Measurements from ENCODE around the gene TTC22. TPM values are rescaled to one million over a fixed set of nuclear protein-coding genes. Genes with fewer than 3 reads are reported as not detected.

TTC22 gene
- total RNA-seq, 1 donor from 2014 or later = not detected

DNA sequence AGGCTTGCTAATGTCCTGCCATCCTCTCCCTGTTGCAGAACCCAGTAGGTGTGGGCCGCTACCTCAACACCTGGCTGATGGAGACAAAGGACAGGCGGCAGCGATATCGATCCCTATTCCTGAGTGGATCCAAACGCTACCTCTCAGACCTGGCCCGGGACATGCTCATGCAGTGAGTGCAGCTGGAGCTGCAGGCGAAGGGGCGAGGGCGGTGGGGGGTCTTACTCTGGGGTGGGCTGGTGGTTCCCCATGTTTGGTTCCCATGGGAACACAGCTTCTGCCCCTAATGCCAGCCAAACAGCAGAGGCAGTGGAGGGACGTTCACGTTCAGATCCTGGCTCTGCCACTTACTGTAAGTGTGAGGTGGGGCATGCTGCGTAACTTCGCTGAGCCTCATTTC, 15.8 kb upstream of the TTC22 start:
- Histone ChIP-seq H3K79me2 (ENCODE audit: low read depth) (no peaks in the 10 kb centered on the region), H3K27me3 (peaks cover 9% of the 10 kb centered on the region), H4K20me1 (ENCODE audit: low read depth) (peaks cover 4% of the 10 kb centered on the region), H3K36me3 (no peaks in the 10 kb centered on the region), H3K27ac (no peak overlapping the region), H3K4me1 (peaks cover 12% of the 10 kb centered on the region), H2AFZ (replicated peaks) (no peak overlapping the region), H3K4me3 (no peak overlapping the region), H3K9ac (no peak overlapping the region), H3K9me3 (ENCODE audit: low read depth) (no peaks in the 10 kb centered on the region), H3F3A (ENCODE audit: low read depth) (peaks cover 5% of the 10 kb centered on the region), H3K4me2 (no peak overlapping the region)
- Mint-ChIP-seq H3K4me3 (no peak overlapping the region), H3K4me1 (peaks cover 17% of the 10 kb centered on the region), H3K9me3 (peaks cover 5% of the 10 kb centered on the region), H3K27ac (no peak overlapping the region), H3K27me3 (ENCODE audit: insufficient read depth, low read depth) (peaks cover 5% of the 10 kb centered on the region), H3K36me3 (peaks cover 2% of the 10 kb centered on the region)
- TF ChIP-seq, protein P1, sequence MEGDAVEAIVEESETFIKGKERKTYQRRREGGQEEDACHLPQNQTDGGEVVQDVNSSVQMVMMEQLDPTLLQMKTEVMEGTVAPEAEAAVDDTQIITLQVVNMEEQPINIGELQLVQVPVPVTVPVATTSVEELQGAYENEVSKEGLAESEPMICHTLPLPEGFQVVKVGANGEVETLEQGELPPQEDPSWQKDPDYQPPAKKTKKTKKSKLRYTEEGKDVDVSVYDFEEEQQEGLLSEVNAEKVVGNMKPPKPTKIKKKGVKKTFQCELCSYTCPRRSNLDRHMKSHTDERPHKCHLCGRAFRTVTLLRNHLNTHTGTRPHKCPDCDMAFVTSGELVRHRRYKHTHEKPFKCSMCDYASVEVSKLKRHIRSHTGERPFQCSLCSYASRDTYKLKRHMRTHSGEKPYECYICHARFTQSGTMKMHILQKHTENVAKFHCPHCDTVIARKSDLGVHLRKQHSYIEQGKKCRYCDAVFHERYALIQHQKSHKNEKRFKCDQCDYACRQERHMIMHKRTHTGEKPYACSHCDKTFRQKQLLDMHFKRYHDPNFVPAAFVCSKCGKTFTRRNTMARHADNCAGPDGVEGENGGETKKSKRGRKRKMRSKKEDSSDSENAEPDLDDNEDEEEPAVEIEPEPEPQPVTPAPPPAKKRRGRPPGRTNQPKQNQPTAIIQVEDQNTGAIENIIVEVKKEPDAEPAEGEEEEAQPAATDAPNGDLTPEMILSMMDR (IDR thresholded peaks at IDR 0.05) = no peak
- DNase-seq (ENCODE audit: low spot score) = no peak

- H2AFZ ChIP-seq (replicated peaks) = no peak overlapping the region
- H3K9me3 ChIP-seq (ENCODE audit: low read depth) = no peaks in the 10 kb centered on the region
- H3K4me1 ChIP-seq = peaks cover 12% of the 10 kb centered on the region
- H3K79me2 ChIP-seq (ENCODE audit: low read depth) = no peaks in the 10 kb centered on the region
- peaks cover 4% of the 10 kb centered on the region for H4K20me1 ChIP-seq (ENCODE audit: low read depth)
- peaks cover 9% of the 10 kb centered on the region for H3K27me3 ChIP-seq
- no peak overlapping the region for H3K9ac ChIP-seq
- Mint-ChIP-seq H3K4me3 (no peak overlapping the region), H3K27me3 (ENCODE audit: insufficient read depth, low read depth) (peaks cover 4% of the 10 kb centered on the region), H3K27ac (no peak overlapping the region), H3K9me3 (peaks cover under 1% of the 10 kb centered on the region), H3K36me3 (peaks cover 2% of the 10 kb centered on the region), H3K4me1 (peaks cover 17% of the 10 kb centered on the region)
- no peak for TF ChIP-seq EZH2 (IDR thresholded peaks at IDR 0.05)
- TF ChIP-seq EZH2phosphoT487 (IDR thresholded peaks at IDR 0.05) = no peak
- TF ChIP-seq, protein P1 (IDR thresholded peaks at IDR 0.05) = no peak
- H3F3A ChIP-seq (ENCODE audit: low read depth) = peaks cover 5% of the 10 kb centered on the region
- no peak overlapping the region for H3K4me2 ChIP-seq
- H3K36me3 ChIP-seq = no peaks in the 10 kb centered on the region
- H3K4me3 ChIP-seq = no peak overlapping the region
- no peak overlapping the region for H3K27ac ChIP-seq
- no peak for DNase-seq (ENCODE audit: low spot score)
Observed at GRCh38 chr1:54816130-54816529, 15.0 kb upstream of the TTC22 start.

DNA sequence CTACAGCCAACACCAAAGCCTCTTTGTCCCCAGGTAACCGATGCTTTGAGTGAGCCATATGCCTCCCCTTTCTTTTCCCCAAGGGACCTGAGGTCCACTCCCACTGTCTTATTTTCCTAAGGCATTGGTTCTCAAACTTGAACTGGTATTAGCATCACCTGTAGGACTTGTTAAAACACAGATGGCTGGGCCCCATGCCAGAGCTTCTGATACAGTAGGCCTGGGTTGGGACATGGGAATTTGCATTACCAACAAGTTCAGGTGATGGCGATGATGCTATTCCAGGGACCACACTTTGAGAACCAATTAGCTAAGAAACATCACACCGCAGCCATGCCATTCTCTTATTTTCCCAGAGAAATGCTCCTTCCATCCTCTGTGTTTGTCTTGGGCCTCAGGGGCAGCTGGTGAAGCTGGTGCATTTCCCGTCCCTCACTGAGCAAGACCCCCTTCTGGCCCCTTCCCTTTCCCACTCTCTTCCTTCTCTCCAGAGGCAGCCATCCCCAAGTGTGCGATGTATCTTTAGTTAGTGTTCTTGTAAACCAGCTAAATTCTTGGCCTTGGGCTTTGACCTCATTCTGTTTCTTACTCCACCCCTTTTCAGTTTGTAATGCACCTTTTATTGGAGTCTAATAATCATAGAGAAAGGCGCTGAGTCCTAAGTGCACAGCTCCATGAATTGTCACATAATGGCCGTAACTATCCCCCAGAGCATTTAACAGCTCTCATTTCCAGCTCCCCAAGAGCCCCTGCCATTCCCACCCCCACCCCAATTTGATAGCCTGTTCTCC, 14.2 kb upstream of the TTC22 start:
- Mint-ChIP-seq H3K9me3 (no peaks in the 10 kb centered on the region), H3K27me3 (ENCODE audit: insufficient read depth, low read depth) (peaks cover 2% of the 10 kb centered on the region), H3K27ac (no peak overlapping the region), H3K36me3 (no peaks in the 10 kb centered on the region), H3K4me3 (no peak overlapping the region), H3K4me1 (peaks cover 22% of the 10 kb centered on the region)
- H2AFZ ChIP-seq (replicated peaks) = no peak overlapping the region
- no peak overlapping the region for H3K27ac ChIP-seq
- H3K4me2 ChIP-seq = no peak overlapping the region
- no peak overlapping the region for H3K4me3 ChIP-seq
- no peak for TF ChIP-seq EZH2 (IDR thresholded peaks at IDR 0.05)
- no peak for TF ChIP-seq EZH2phosphoT487 (IDR thresholded peaks at IDR 0.05)
- TF ChIP-seq, protein P1 (IDR thresholded peaks at IDR 0.05) = no peak
- H4K20me1 ChIP-seq (ENCODE audit: low read depth) = peaks cover 4% of the 10 kb centered on the region
- H3K9me3 ChIP-seq (ENCODE audit: low read depth) = no peaks in the 10 kb centered on the region
- H3K27me3 ChIP-seq = peaks cover 9% of the 10 kb centered on the region
- peaks cover 12% of the 10 kb centered on the region for H3K4me1 ChIP-seq
- no peaks in the 10 kb centered on the region for H3K36me3 ChIP-seq
- no peaks in the 10 kb centered on the region for H3K79me2 ChIP-seq (ENCODE audit: low read depth)
- H3K9ac ChIP-seq = no peak overlapping the region
- peaks cover 5% of the 10 kb centered on the region for H3F3A ChIP-seq (ENCODE audit: low read depth)
- DNase-seq (ENCODE audit: low spot score) = no peak

Data from neural progenitor cell (in vitro differentiated cells).